Measurements from ENCODE around the gene CASKIN1. TPM values are rescaled to one million over a fixed set of nuclear protein-coding genes. Genes with fewer than 3 reads are reported as not detected.

The CASKIN1 gene
- total RNA-seq, 1 experiment from 2014 or later: 7.9 TPM

DNA sequence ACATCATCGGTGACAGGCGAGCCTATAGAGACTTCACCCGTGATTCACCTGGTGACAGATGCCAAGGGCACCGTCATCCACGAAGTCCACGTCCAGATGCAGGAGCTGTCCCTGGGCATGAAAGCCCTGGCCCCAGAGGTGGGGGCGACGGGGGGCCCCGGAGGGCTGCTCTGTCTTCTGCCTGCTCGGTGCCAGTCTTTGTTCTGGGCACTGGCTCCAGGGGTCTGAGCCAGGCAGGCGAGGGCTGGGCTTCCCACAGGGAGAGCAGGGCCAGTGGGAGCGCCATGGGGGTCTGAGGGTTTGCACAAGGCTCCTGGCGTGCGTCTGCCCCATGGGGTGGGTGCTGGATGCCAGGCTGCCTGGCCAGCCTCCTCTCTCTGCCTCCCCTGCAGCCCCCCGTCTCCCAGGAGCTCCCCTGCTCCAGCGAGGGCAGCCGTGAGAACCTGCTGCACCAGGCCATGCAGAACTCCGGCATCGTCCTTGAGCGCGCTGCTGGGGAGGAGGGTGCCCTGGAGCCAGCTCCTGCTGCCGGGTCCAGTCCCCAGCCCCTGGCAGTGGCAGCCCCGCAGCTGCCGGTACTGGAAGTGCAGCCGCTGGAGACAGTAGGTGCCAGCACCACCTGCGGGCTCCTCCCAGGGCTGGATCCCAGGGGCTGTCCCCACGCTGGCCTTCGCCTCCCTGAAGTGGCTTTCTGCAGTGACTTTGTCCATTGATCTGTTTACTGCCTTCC lies 36.8 kb upstream of the CASKIN1 start:
- Mint-ChIP-seq H3K27me3 (ENCODE audit: low read depth) (peaks cover 15% of the 10 kb centered on the region), H3K4me3 (no peak overlapping the region), H3K4me1 (no peaks in the 10 kb centered on the region), H3K36me3 (ENCODE audit: insufficient read depth in 1 of 3, low read depth in 3 of 3) (peaks cover 2 to 28% (median 18%) of the 10 kb centered on the region in 3 experiments; a peak in 6 of 7 replicates), H3K27ac (no peak overlapping the region), H3K9me3 (no peaks in the 10 kb centered on the region)
- Histone ChIP-seq H3K23ac (ENCODE audit: insufficient read length, low read depth, low read length) (no peak overlapping the region), H3K23me2 (ENCODE audit: insufficient read length, low read depth, low read length, poor library complexity, severe bottlenecking) (peaks cover 13% of the 10 kb centered on the region), H3K79me2 (ENCODE audit: insufficient read depth, low read length) (no peaks in the 10 kb centered on the region), H2BK15ac (ENCODE audit: low read depth, low read length) (no peak overlapping the region), H3K14ac (ENCODE audit: insufficient read depth, low read length) (no peak overlapping the region), H3K18ac (ENCODE audit: insufficient read length, low read depth, low read length) (no peak overlapping the region), H3K9me3 (ENCODE audit: control insufficient read depth, low read depth, low read length) (no peaks in the 10 kb centered on the region), H3K4me1 (ENCODE audit: insufficient read depth, low read length) (no peaks in the 10 kb centered on the region), H3K4ac (ENCODE audit: low read depth, low read length) (no peak overlapping the region), H4K91ac (ENCODE audit: insufficient read length, low read depth, low read length) (no peak overlapping the region), H3K27me3 (ENCODE audit: insufficient read depth, low read length) (peaks cover 2% of the 10 kb centered on the region; the same call in 1 of the 2 replicates), H2BK120ac (ENCODE audit: low read depth, low read length, poor library complexity, severe bottlenecking) (no peak overlapping the region), H3K4me2 (ENCODE audit: insufficient read depth, insufficient read length, low read length) (no peak overlapping the region), H3K27ac (ENCODE audit: insufficient read length, low read depth, low read length) (no peak overlapping the region), H3K9ac (ENCODE audit: extremely low read depth, insufficient read length, low read length) (no peak overlapping the region), H4K8ac (replicated peaks; ENCODE audit: insufficient read length, low read depth, low read length) (no peak overlapping the region), H3K56ac (ENCODE audit: insufficient read length, low read depth, low read length) (no peak overlapping the region), H2BK20ac (ENCODE audit: low read depth, low read length, poor library complexity, severe bottlenecking) (no peak overlapping the region), H2BK5ac (ENCODE audit: insufficient read length, low read length) (no peak overlapping the region), H2BK12ac (ENCODE audit: insufficient read length, low read depth, low read length) (no peak overlapping the region), H2AFZ (ENCODE audit: low read length) (no peak overlapping the region), H2AK5ac (ENCODE audit: insufficient read length, low read length) (no peak overlapping the region), H3T11ph (ENCODE audit: low read length) (no peak overlapping the region), H3K79me1 (ENCODE audit: insufficient read depth, low read depth, low read length, poor library complexity, severe bottlenecking) (no peaks in the 10 kb centered on the region), H4K20me1 (ENCODE audit: control insufficient read depth, insufficient read depth, insufficient read length) (no peaks in the 10 kb centered on the region), H4K5ac (ENCODE audit: insufficient read length, low read depth, low read length) (no peak overlapping the region)
- TF ChIP-seq, protein P1, sequence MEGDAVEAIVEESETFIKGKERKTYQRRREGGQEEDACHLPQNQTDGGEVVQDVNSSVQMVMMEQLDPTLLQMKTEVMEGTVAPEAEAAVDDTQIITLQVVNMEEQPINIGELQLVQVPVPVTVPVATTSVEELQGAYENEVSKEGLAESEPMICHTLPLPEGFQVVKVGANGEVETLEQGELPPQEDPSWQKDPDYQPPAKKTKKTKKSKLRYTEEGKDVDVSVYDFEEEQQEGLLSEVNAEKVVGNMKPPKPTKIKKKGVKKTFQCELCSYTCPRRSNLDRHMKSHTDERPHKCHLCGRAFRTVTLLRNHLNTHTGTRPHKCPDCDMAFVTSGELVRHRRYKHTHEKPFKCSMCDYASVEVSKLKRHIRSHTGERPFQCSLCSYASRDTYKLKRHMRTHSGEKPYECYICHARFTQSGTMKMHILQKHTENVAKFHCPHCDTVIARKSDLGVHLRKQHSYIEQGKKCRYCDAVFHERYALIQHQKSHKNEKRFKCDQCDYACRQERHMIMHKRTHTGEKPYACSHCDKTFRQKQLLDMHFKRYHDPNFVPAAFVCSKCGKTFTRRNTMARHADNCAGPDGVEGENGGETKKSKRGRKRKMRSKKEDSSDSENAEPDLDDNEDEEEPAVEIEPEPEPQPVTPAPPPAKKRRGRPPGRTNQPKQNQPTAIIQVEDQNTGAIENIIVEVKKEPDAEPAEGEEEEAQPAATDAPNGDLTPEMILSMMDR (conservative IDR thresholded peaks at IDR 0.05): no peak
- no peak for DNase-seq
- WGBS (ENCODE audit: extremely low coverage, insufficient read length, low lambda C conversion rate): no CpG with 5 or more reads among the region's 28 CpGs

Data from H9 (cell line).